C4-2B (cell line): Measurements from ENCODE around the gene PRSS38.
"Not testable (repeated sequence)": the region's sequence is repeated elsewhere in the genome, so short reads cannot be mapped to it uniquely, and the experiment has no call there.

Experiments used
- CTCF ChIP-seq: fragments of 450-650 bp; conservative IDR thresholded peaks from 2 replicates; pipeline ENCODE4 v1.5.1; 2017; ENCODE audit warnings: mild to moderate bottlenecking
- ZFX ChIP-seq: fragments of 450-650 bp; IDR thresholded peaks from 2 replicates; pipeline ENCODE4 v1.6.1; 2017

DNA sequence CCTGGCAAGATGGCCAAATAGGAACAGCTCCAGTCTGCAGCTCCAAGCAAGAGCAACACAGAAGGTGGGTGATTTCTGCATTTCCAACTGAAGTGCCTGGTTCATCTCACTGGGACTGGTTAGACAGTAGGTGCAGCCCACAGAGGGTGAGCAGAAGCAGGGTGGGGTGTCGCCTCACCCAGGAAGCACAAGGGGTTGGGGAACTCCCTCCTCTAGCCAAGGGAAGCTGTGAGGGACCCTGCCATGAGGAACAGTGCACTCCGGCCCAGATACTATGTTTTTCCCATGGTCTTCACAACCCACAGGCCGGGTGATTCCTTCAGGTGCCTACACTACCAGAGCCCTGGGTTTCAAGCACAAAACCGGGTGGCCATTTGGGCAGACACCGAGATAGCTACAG is 56.4 kb downstream of the PRSS38 start:
- TF ChIP-seq CTCF, ZFX: not testable (repeated sequence)
